Fibroblast of pulmonary artery (primary cell): ENCODE data around the gene PNLIP.

ENCODE experiments used
- DNase-seq: peaks from one replicate; pipeline ENCODE4 v3.0.0-alpha.2; 2010; ENCODE audit warnings: low read depth
- H3K4me3 ChIP-seq: replicated peaks from 2 replicates; pipeline ENCODE4 v1.5.1; 2011; ENCODE audit warnings: low read depth, mild to moderate bottlenecking, control low read depth, low read length, moderate library complexity
- CTCF ChIP-seq: IDR thresholded peaks from 2 replicates; pipeline ENCODE4 v1.5.1; 2011; ENCODE audit warnings: mild to moderate bottlenecking, control low read depth, low read length, inconsistent platforms; ENCODE audit errors: missing control alignments

PNLIP gene

GRCh38 chr10:116611153-116611545 lies 65.4 kb downstream of the PNLIP start:
- no peak for TF ChIP-seq CTCF
- DNase-seq: no peak
- H3K4me3 ChIP-seq: no peak overlapping the region

- no peak for TF ChIP-seq CTCF
- DNase-seq: no peak
- H3K4me3 ChIP-seq: no peak overlapping the region
Observed at GRCh38 chr10:116612107-116612769, 66.5 kb downstream of the PNLIP start.

- DNase-seq: no peak
- no peak overlapping the region for H3K4me3 ChIP-seq
- TF ChIP-seq CTCF: no peak
Observed at GRCh38 chr10:116613471-116613870, 67.7 kb downstream of the PNLIP start.

GRCh38 chr10:116614796-116615195 lies 69.1 kb downstream of the PNLIP start:
- no peak for DNase-seq
- H3K4me3 ChIP-seq: no peak overlapping the region
- no peak for TF ChIP-seq CTCF

GRCh38 chr10:116615199-116615776 lies 69.6 kb downstream of the PNLIP start:
- no peak overlapping the region for H3K4me3 ChIP-seq
- DNase-seq: no peak
- TF ChIP-seq CTCF: no peak
